Body of pancreas (tissue), 4 donors: ENCODE data around the gene ZNF664.

Experiments
- CTCF ChIP-seq, 7 experiments: fragments of 450-650 bp in 4 of 7; fragments of 200-600 bp in 3 of 7; sonication (generic) in 3 of 7; IDR thresholded peaks; one replicate each; pipeline ENCODE4 v1.5.1; 2016 to 2019; ENCODE audit warnings: antibody characterized with exemption in 7 of 7
- POLR2A ChIP-seq, 3 donors: fragments of 450-650 bp; IDR thresholded peaks; one replicate each; pipeline ENCODE4 v1.6.1; 2016; ENCODE audit warnings: antibody characterized with exemption in 3 of 3, mild to moderate bottlenecking in 2 of 3

DNA sequence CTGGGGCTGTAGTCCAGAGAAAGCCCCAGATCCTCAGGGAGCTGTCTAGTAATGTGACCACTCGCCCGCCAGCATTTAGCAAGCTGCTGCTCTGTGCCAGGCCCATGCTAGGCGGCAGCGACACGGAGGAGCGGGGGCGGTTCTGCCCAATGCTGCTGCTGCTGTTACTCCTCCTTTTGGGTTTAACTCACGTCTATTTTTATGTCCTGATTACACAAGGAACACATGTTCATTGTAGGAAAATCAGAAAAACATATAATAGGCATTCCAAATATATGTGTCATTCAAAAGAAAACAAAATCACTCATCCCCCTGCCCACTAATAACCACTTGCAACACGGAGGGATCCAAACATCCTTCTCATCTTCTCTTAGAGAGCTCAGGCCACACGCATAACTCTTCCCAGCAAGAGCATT lies 30.8 kb upstream of the ZNF664 start:
- TF ChIP-seq CTCF (IDR thresholded peaks at IDR 0.05), result no peak
- no peak for TF ChIP-seq POLR2A (IDR thresholded peaks at IDR 0.05)
